22Rv1 (cell line): ENCODE data around the gene TOR1AIP2.

Experiments used
- CTCF ChIP-seq: fragments of 450-650 bp; IDR thresholded peaks from 2 replicates; pipeline ENCODE4 v1.5.1; 2017; ENCODE audit warnings: mild to moderate bottlenecking
- ZFX ChIP-seq: fragments of 450-650 bp; IDR thresholded peaks from 2 replicates; pipeline ENCODE4 v1.6.1; 2017; ENCODE audit warnings: antibody characterized with exemption, borderline replicate concordance

- no peak for TF ChIP-seq CTCF
- no peak for TF ChIP-seq ZFX
Observed at GRCh38 chr1:179870870-179871269, 6.7 kb downstream of the TOR1AIP2 start.
